ENCODE data around the gene AP4M1.

- TF ChIP-seq, protein P1, sequence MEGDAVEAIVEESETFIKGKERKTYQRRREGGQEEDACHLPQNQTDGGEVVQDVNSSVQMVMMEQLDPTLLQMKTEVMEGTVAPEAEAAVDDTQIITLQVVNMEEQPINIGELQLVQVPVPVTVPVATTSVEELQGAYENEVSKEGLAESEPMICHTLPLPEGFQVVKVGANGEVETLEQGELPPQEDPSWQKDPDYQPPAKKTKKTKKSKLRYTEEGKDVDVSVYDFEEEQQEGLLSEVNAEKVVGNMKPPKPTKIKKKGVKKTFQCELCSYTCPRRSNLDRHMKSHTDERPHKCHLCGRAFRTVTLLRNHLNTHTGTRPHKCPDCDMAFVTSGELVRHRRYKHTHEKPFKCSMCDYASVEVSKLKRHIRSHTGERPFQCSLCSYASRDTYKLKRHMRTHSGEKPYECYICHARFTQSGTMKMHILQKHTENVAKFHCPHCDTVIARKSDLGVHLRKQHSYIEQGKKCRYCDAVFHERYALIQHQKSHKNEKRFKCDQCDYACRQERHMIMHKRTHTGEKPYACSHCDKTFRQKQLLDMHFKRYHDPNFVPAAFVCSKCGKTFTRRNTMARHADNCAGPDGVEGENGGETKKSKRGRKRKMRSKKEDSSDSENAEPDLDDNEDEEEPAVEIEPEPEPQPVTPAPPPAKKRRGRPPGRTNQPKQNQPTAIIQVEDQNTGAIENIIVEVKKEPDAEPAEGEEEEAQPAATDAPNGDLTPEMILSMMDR (IDR thresholded peaks at IDR 0.05; ENCODE audit: poor library complexity) = peak; percentile 6
- no peak for TF ChIP-seq EZH2 (IDR thresholded peaks at IDR 0.05; ENCODE audit: borderline replicate concordance)
- no peak for TF ChIP-seq EZH2phosphoT487 (IDR thresholded peaks at IDR 0.05; ENCODE audit: low read depth, severe bottlenecking, unreplicated experiment)
Observed at GRCh38 chr7:100109521-100110163, 8.2 kb downstream of the AP4M1 start.
